HEK293 (cell line): ENCODE data around the gene KIAA1614.

ENCODE experiments used
- CTCF ChIA-PET: fragments of 350-600 bp; formaldehyde crosslinking; extraction: SDS; loops from one replicate; lab custom pipeline; 2021; ENCODE audit warnings: antibody characterized with exemption; lab: Yijun Ruan, JAX
- POLR2A ChIA-PET: fragments of 300-600 bp; formaldehyde crosslinking; extraction: SDS; loops from one replicate; lab custom pipeline; 2020; ENCODE audit warnings: antibody characterized with exemption, inconsistent platforms; lab: Yijun Ruan, JAX
- H3K27ac ChIP-seq: fragments of 200-500 bp; sonication (Bioruptor generic); 2 replicates; pipeline ENCODE4 v1.5.1; 2014; ENCODE audit warnings: low read depth, low read length, control low read depth, inconsistent platforms; ENCODE audit errors: extremely low read depth
- H3K36me3 ChIP-seq, 2 experiments: fragments of 200-500 bp in 1 of 2; sonication (Bioruptor generic) in 1 of 2; 1 replicate in 1 of 2; 2 replicates in 1 of 2; pipeline ENCODE4 v1.5.1; 2014 to 2017; ENCODE audit warnings: inconsistent platforms in 2 of 2, low read length in 2 of 2; ENCODE audit not compliant: control insufficient read depth in 2 of 2, insufficient read depth in 1 of 2
- H3K4me1 ChIP-seq: fragments of 200-500 bp; sonication (Bioruptor generic); 2 replicates; pipeline ENCODE4 v1.5.1; 2014; ENCODE audit warnings: mild to moderate bottlenecking, low read length, inconsistent platforms; ENCODE audit not compliant: control insufficient read depth, insufficient read depth
- H3K4me3 ChIP-seq: 2 replicates; pipeline ENCODE4 v1.5.1; 2011; ENCODE audit warnings: low read depth, mild to moderate bottlenecking, control low read depth, low read length, moderate library complexity
- H3K9me3 ChIP-seq: fragments of 200-500 bp; sonication (Bioruptor generic); 2 replicates; pipeline ENCODE4 v1.5.1; 2014; ENCODE audit warnings: low read depth, low read length, inconsistent platforms; ENCODE audit not compliant: control insufficient read depth, insufficient read depth
- GLI2 ChIP-seq: fragments of 450-650 bp; formaldehyde crosslinking; IDR thresholded peaks from 2 replicates; pipeline ENCODE4; 2017; ENCODE audit warnings: missing biosample characterization, missing genetic modification characterization, low read depth, borderline replicate concordance
- SP7 ChIP-seq: fragments of 450-650 bp; formaldehyde crosslinking; IDR thresholded peaks from 2 replicates; pipeline ENCODE4 v1.5.1; 2016; ENCODE audit warnings: missing biosample characterization, missing genetic modification characterization
- ZBTB48 ChIP-seq: fragments of 450-650 bp; formaldehyde crosslinking; IDR thresholded peaks from 2 replicates; pipeline ENCODE4 v1.5.1; 2016; ENCODE audit warnings: missing biosample characterization, missing genetic modification characterization
- ZNF146 ChIP-seq: fragments of 450-650 bp; formaldehyde crosslinking; IDR thresholded peaks from 2 replicates; pipeline ENCODE4 v1.5.1; 2016; ENCODE audit warnings: missing biosample characterization, missing genetic modification characterization
- ZNF155 ChIP-seq: fragments of 450-650 bp; formaldehyde crosslinking; IDR thresholded peaks from 2 replicates; pipeline ENCODE4 v1.5.1; 2016; ENCODE audit warnings: missing biosample characterization, missing genetic modification characterization
- ZNF2 ChIP-seq: fragments of 450-650 bp; formaldehyde crosslinking; IDR thresholded peaks from 2 replicates; pipeline ENCODE4 v1.5.1; 2016; ENCODE audit warnings: missing biosample characterization, missing genetic modification characterization
- ZNF266 ChIP-seq: fragments of 450-650 bp; formaldehyde crosslinking; IDR thresholded peaks from 2 replicates; pipeline ENCODE4 v1.5.1; 2016; ENCODE audit warnings: missing biosample characterization, missing genetic modification characterization, low read depth
- ZNF596 ChIP-seq: fragments of 450-650 bp; IDR thresholded peaks from 2 replicates; pipeline ENCODE4 v1.5.0; 2018; ENCODE audit warnings: missing biosample characterization, mild to moderate bottlenecking, missing genetic modification characterization, moderate library complexity
- ZNF692 ChIP-seq: fragments of 450-650 bp; formaldehyde crosslinking; IDR thresholded peaks from 2 replicates; pipeline ENCODE4 v1.5.1; 2016; ENCODE audit warnings: missing biosample characterization, missing genetic modification characterization
- ZNF701 ChIP-seq: fragments of 450-650 bp; formaldehyde crosslinking; IDR thresholded peaks from 2 replicates; pipeline ENCODE4 v1.5.1; 2016; ENCODE audit warnings: missing biosample characterization, missing genetic modification characterization
- ZNF747 ChIP-seq: fragments of 450-650 bp; formaldehyde crosslinking; IDR thresholded peaks from 2 replicates; pipeline ENCODE4 v1.5.1; 2016; ENCODE audit warnings: missing biosample characterization, missing genetic modification characterization
- ZNF76 ChIP-seq: fragments of 450-650 bp; formaldehyde crosslinking; IDR thresholded peaks from 2 replicates; pipeline ENCODE4; 2016; ENCODE audit warnings: low read depth, missing biosample characterization, missing genetic modification characterization, borderline replicate concordance
- ZNF785 ChIP-seq: fragments of 450-650 bp; formaldehyde crosslinking; IDR thresholded peaks from 2 replicates; pipeline ENCODE4 v1.5.1; 2016; ENCODE audit warnings: missing biosample characterization, missing genetic modification characterization
- ZNF843 ChIP-seq: fragments of 450-650 bp; formaldehyde crosslinking; IDR thresholded peaks from 2 replicates; pipeline ENCODE4 v1.5.1; 2016; ENCODE audit warnings: missing biosample characterization, missing genetic modification characterization
- TF ChIP-seq, protein P1 (sequence below): sonication (generic); formaldehyde crosslinking; IDR thresholded peaks from 2 replicates; pipeline ENCODE4 v1.8.1; 2022; ENCODE audit warnings: mild to moderate bottlenecking, moderate library complexity, missing genetic modification reagents
- TF ChIP-seq, protein P2 (sequence below): fragments of 450-650 bp; formaldehyde crosslinking; IDR thresholded peaks from 2 replicates; pipeline ENCODE4 v1.5.1; 2016; ENCODE audit warnings: missing biosample characterization, missing genetic modification characterization, borderline replicate concordance
- TF ChIP-seq, protein P3 (sequence below): fragments of 450-650 bp; formaldehyde crosslinking; IDR thresholded peaks from 2 replicates; pipeline ENCODE4 v1.5.1; 2017; ENCODE audit warnings: missing biosample characterization, missing genetic modification characterization

KIAA1614 gene

GRCh38 chr1:180975551-180975950 is 62.9 kb downstream of the KIAA1614 start:
- no peaks in the 10 kb centered on the region for H3K9me3 ChIP-seq
- no peak overlapping the region for H3K27ac ChIP-seq
- peaks cover 3 to 66% of the 10 kb centered on the region in 2 experiments; a peak in 2 of 3 replicates for H3K36me3 ChIP-seq
- no peak overlapping the region for H3K4me3 ChIP-seq
- ChIA-PET POLR2A (interaction anchor here (0.5 kb wide), 1 partner anchor 47 kb away, joined by 4 read pairs; no protein-coding TSS in a partner anchor), CTCF (interaction anchor here (0.6 to 1.6 kb wide), 4 partner anchors 67 to 214 kb away, joined by 3 to 8 read pairs (median 4); no protein-coding TSS in a partner anchor)
- no peak for TF ChIP-seq ZNF747
- no peak for TF ChIP-seq ZNF596
- no peak for TF ChIP-seq ZNF146
- no peak for TF ChIP-seq ZNF266 (tag by site-specific recombination)
- TF ChIP-seq GLI2 (tag by site-specific recombination) = no peak
- no peak for TF ChIP-seq ZNF155 (tag by site-specific recombination)
- TF ChIP-seq, protein P1, sequence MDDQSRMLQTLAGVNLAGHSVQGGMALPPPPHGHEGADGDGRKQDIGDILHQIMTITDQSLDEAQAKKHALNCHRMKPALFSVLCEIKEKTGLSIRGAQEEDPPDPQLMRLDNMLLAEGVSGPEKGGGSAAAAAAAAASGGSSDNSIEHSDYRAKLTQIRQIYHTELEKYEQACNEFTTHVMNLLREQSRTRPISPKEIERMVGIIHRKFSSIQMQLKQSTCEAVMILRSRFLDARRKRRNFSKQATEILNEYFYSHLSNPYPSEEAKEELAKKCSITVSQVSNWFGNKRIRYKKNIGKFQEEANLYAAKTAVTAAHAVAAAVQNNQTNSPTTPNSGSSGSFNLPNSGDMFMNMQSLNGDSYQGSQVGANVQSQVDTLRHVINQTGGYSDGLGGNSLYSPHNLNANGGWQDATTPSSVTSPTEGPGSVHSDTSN (CRISPR knock-in tag) = no peak
- TF ChIP-seq ZNF2 (tag by site-specific recombination) = no peak
- TF ChIP-seq ZNF843 (tag by site-specific recombination) = no peak
- TF ChIP-seq ZNF76 (tag by site-specific recombination) = no peak
- TF ChIP-seq ZNF692 (tag by site-specific recombination) = no peak
- no peak for TF ChIP-seq ZNF701
- TF ChIP-seq ZBTB48 (tag by site-specific recombination) = no peak
- TF ChIP-seq, protein P2, sequence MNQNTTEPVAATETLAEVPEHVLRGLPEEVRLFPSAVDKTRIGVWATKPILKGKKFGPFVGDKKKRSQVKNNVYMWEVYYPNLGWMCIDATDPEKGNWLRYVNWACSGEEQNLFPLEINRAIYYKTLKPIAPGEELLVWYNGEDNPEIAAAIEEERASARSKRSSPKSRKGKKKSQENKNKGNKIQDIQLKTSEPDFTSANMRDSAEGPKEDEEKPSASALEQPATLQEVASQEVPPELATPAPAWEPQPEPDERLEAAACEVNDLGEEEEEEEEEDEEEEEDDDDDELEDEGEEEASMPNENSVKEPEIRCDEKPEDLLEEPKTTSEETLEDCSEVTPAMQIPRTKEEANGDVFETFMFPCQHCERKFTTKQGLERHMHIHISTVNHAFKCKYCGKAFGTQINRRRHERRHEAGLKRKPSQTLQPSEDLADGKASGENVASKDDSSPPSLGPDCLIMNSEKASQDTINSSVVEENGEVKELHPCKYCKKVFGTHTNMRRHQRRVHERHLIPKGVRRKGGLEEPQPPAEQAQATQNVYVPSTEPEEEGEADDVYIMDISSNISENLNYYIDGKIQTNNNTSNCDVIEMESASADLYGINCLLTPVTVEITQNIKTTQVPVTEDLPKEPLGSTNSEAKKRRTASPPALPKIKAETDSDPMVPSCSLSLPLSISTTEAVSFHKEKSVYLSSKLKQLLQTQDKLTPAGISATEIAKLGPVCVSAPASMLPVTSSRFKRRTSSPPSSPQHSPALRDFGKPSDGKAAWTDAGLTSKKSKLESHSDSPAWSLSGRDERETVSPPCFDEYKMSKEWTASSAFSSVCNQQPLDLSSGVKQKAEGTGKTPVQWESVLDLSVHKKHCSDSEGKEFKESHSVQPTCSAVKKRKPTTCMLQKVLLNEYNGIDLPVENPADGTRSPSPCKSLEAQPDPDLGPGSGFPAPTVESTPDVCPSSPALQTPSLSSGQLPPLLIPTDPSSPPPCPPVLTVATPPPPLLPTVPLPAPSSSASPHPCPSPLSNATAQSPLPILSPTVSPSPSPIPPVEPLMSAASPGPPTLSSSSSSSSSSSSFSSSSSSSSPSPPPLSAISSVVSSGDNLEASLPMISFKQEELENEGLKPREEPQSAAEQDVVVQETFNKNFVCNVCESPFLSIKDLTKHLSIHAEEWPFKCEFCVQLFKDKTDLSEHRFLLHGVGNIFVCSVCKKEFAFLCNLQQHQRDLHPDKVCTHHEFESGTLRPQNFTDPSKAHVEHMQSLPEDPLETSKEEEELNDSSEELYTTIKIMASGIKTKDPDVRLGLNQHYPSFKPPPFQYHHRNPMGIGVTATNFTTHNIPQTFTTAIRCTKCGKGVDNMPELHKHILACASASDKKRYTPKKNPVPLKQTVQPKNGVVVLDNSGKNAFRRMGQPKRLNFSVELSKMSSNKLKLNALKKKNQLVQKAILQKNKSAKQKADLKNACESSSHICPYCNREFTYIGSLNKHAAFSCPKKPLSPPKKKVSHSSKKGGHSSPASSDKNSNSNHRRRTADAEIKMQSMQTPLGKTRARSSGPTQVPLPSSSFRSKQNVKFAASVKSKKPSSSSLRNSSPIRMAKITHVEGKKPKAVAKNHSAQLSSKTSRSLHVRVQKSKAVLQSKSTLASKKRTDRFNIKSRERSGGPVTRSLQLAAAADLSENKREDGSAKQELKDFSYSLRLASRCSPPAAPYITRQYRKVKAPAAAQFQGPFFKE = no peak
- TF ChIP-seq, protein P3, sequence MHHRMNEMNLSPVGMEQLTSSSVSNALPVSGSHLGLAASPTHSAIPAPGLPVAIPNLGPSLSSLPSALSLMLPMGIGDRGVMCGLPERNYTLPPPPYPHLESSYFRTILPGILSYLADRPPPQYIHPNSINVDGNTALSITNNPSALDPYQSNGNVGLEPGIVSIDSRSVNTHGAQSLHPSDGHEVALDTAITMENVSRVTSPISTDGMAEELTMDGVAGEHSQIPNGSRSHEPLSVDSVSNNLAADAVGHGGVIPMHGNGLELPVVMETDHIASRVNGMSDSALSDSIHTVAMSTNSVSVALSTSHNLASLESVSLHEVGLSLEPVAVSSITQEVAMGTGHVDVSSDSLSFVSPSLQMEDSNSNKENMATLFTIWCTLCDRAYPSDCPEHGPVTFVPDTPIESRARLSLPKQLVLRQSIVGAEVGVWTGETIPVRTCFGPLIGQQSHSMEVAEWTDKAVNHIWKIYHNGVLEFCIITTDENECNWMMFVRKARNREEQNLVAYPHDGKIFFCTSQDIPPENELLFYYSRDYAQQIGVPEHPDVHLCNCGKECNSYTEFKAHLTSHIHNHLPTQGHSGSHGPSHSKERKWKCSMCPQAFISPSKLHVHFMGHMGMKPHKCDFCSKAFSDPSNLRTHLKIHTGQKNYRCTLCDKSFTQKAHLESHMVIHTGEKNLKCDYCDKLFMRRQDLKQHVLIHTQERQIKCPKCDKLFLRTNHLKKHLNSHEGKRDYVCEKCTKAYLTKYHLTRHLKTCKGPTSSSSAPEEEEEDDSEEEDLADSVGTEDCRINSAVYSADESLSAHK (tag by site-specific recombination) = no peak
- TF ChIP-seq ZNF785 = no peak
- TF ChIP-seq SP7 (tag by site-specific recombination) = no peak
- no peaks in the 10 kb centered on the region for H3K4me1 ChIP-seq
